ENCODE results near the gene NAV3. TPM values are rescaled to one million over a fixed set of nuclear protein-coding genes. Genes with fewer than 3 reads are reported as not detected.

The NAV3 gene
- total RNA-seq, 5 donors from 2014 or later (not counting 1 experiment from before 2014, with no cell fraction given), result 0.26 TPM; not detected in 4

DNA sequence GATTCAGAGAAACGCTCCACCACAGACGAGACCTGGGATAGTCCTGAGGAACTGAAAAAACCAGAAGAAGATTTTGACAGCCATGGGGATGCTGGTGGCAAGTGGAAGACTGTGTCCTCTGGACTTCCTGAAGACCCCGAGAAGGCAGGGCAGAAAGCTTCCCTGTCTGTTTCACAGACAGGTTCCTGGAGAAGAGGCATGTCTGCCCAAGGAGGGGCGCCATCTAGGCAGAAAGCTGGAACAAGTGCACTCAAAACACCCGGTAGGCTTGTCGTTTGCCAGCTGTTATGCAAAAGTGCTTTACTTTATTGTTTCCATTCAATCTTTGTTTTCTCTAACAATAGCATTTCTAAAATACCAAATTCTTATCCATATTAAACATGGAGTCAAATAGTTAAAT is 287.3 kb downstream of the NAV3 start:
- no peak overlapping the region for H3K27ac ChIP-seq (ENCODE audit: low read length)
- H3K27me3 ChIP-seq (replicated peaks in 1 of 2; ENCODE audit: control insufficient read depth in 2 of 2, extremely low read depth in 1 of 2, insufficient read depth in 2 of 2, low read length in 1 of 2), result no peaks in the 10 kb centered on the region
- no peaks in the 10 kb centered on the region for H3K9me3 ChIP-seq
- H3K4me3 ChIP-seq (ENCODE audit: control insufficient read depth in 1 of 2, extremely low read depth in 1 of 2, low read length in 1 of 2), result no peak overlapping the region
- Mint-ChIP-seq H3K27ac (no peak overlapping the region), H3K4me3 (no peak overlapping the region), H3K27me3 (no peaks in the 10 kb centered on the region), H3K36me3 (no peaks in the 10 kb centered on the region), H3K9me3 (peaks cover 10 to 15% (median 12%) of the 10 kb centered on the region in 3 donors), H3K4me1 (no peaks in the 10 kb centered on the region)
- 61% methylated on average over 4 of the region's 6 CpGs for WGBS (ENCODE audit: insufficient coverage)
- POLR2A ChIA-PET, result no interaction called here
- no peaks in the 10 kb centered on the region for H3K36me3 ChIP-seq (ENCODE audit: control insufficient read depth in 2 of 2, extremely low read depth in 1 of 2, insufficient read depth in 1 of 2, low read length in 1 of 2)
- DNase-seq (no peak), ATAC-seq (replicated peaks in 1 of 4) (no peak)
- H3K4me1 ChIP-seq (ENCODE audit: control insufficient read depth in 1 of 2, extremely low read depth in 1 of 2, insufficient read depth in 2 of 2, low read length in 2 of 2), result no peaks in the 10 kb centered on the region
- CTCF ChIA-PET, result no interaction called here

DNA sequence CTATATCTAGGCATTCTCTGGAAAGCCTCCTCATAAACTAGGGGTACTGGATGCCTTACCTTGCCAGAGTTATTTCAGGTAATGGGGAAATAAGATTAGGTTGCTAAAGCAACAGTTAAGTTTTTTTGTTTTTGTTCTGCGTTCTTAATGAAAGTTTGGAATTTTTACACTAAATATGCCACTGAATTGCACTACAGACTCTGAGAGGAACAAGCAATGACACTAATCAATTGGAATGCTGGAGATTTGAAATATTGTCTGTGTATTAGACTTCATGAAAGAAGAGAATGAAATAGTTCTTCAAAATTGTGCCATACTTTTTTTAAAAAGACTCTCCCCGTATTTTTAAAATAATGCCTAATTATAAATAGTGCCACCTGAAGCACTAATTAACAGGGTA is 287.8 kb downstream of the NAV3 start:
- Histone ChIP-seq H3K4me3 (ENCODE audit: control insufficient read depth in 1 of 2, extremely low read depth in 1 of 2, low read length in 1 of 2) (no peak overlapping the region), H3K9me3 (no peaks in the 10 kb centered on the region), H3K4me1 (ENCODE audit: control insufficient read depth in 1 of 2, extremely low read depth in 1 of 2, insufficient read depth in 2 of 2, low read length in 2 of 2) (no peaks in the 10 kb centered on the region), H3K27ac (ENCODE audit: low read length) (no peak overlapping the region), H3K27me3 (replicated peaks in 1 of 2; ENCODE audit: control insufficient read depth in 2 of 2, extremely low read depth in 1 of 2, insufficient read depth in 2 of 2, low read length in 1 of 2) (no peaks in the 10 kb centered on the region), H3K36me3 (ENCODE audit: control insufficient read depth in 2 of 2, extremely low read depth in 1 of 2, insufficient read depth in 1 of 2, low read length in 1 of 2) (no peaks in the 10 kb centered on the region)
- ATAC-seq (replicated peaks in 1 of 4) (no peak), DNase-seq (no peak)
- POLR2A ChIA-PET, result no interaction called here
- Mint-ChIP-seq H3K4me3 (no peak overlapping the region), H3K36me3 (no peaks in the 10 kb centered on the region), H3K27ac (no peak overlapping the region), H3K4me1 (no peaks in the 10 kb centered on the region), H3K27me3 (no peaks in the 10 kb centered on the region), H3K9me3 (peaks cover 12 to 15% (median 13%) of the 10 kb centered on the region in 3 donors)
- CTCF ChIA-PET, result no interaction called here
- no CpG with 5 or more reads among the region's 2 CpGs for WGBS (ENCODE audit: insufficient coverage)

DNA sequence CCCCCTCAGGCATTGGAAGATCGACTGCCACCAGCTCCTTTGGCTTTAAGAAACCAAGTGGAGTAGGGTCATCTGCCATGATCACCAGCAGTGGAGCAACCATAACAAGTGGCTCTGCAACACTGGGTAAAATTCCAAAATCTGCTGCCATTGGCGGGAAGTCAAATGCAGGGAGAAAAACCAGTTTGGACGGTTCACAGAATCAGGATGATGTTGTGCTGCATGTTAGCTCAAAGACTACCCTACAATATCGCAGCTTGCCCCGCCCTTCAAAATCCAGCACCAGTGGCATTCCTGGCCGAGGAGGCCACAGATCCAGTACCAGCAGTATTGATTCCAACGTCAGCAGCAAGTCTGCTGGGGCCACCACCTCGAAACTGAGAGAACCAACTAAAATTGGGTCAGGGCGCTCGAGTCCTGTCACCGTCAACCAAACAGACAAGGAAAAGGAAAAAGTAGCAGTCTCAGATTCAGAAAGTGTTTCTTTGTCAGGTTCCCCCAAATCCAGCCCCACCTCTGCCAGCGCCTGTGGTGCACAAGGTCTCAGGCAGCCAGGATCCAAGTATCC is 288.7 kb downstream of the NAV3 start:
- CTCF ChIA-PET, result interaction anchor here in 1 of 2 donors (0.5 kb wide), 1 partner anchor 82 kb away, joined by 3 read pairs; no protein-coding TSS in a partner anchor
- Histone ChIP-seq H3K9me3 (no peaks in the 10 kb centered on the region), H3K4me3 (ENCODE audit: control insufficient read depth in 1 of 2, extremely low read depth in 1 of 2, low read length in 1 of 2) (no peak overlapping the region), H3K36me3 (ENCODE audit: control insufficient read depth in 2 of 2, extremely low read depth in 1 of 2, insufficient read depth in 1 of 2, low read length in 1 of 2) (no peaks in the 10 kb centered on the region), H3K27me3 (replicated peaks in 1 of 2; ENCODE audit: control insufficient read depth in 2 of 2, extremely low read depth in 1 of 2, insufficient read depth in 2 of 2, low read length in 1 of 2) (no peaks in the 10 kb centered on the region), H3K4me1 (ENCODE audit: control insufficient read depth in 1 of 2, extremely low read depth in 1 of 2, insufficient read depth in 2 of 2, low read length in 2 of 2) (no peaks in the 10 kb centered on the region), H3K27ac (ENCODE audit: low read length) (no peak overlapping the region)
- Mint-ChIP-seq H3K4me3 (no peak overlapping the region), H3K4me1 (no peaks in the 10 kb centered on the region), H3K36me3 (no peaks in the 10 kb centered on the region), H3K27me3 (no peaks in the 10 kb centered on the region), H3K9me3 (peaks cover 4 to 9% (median 7%) of the 10 kb centered on the region in 3 donors), H3K27ac (no peak overlapping the region)
- WGBS (ENCODE audit: insufficient coverage), result 74% methylated on average over 11 of the region's 12 CpGs
- no peak for DNase-seq
- ATAC-seq (replicated peaks in 1 of 4), result no peak
- POLR2A ChIA-PET, result no interaction called here

DNA sequence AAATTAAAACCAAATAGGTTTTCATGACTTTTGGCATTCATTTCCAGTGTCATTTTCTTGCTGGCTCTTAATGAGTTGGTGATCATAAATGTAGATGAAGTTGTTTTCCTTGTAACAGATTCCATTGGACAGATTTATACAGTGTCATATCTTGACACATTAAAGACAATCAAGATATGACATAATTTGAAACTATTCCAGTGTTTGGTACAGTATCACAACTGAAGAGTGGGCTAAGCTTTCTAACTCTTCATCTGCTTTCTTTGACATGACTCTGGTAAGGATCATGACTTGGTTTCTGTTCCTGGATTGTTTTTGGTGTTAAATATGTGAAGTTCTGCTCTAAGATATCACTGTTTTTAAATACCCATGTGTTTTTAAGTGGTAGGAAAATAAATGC is 289.6 kb downstream of the NAV3 start:
- H3K36me3 ChIP-seq (ENCODE audit: control insufficient read depth in 2 of 2, extremely low read depth in 1 of 2, insufficient read depth in 1 of 2, low read length in 1 of 2), result no peaks in the 10 kb centered on the region
- no peak for DNase-seq
- ChIA-PET CTCF (no interaction called here), POLR2A (no interaction called here)
- no peaks in the 10 kb centered on the region for H3K4me1 Mint-ChIP-seq
- H3K27me3 ChIP-seq (replicated peaks in 1 of 2; ENCODE audit: control insufficient read depth in 2 of 2, extremely low read depth in 1 of 2, insufficient read depth in 2 of 2, low read length in 1 of 2), result no peaks in the 10 kb centered on the region
- H3K4me3 Mint-ChIP-seq, result no peak overlapping the region
- no peak overlapping the region for H3K27ac Mint-ChIP-seq
- H3K36me3 Mint-ChIP-seq, result no peaks in the 10 kb centered on the region
- H3K9me3 Mint-ChIP-seq, result peaks cover 4 to 7% (median 7%) of the 10 kb centered on the region in 3 donors
- no peak overlapping the region for H3K27ac ChIP-seq (ENCODE audit: low read length)
- ATAC-seq (replicated peaks in 1 of 4), result no peak
- H3K27me3 Mint-ChIP-seq, result no peaks in the 10 kb centered on the region
- H3K4me3 ChIP-seq (ENCODE audit: control insufficient read depth in 1 of 2, extremely low read depth in 1 of 2, low read length in 1 of 2), result no peak overlapping the region
- H3K4me1 ChIP-seq (ENCODE audit: control insufficient read depth in 1 of 2, extremely low read depth in 1 of 2, insufficient read depth in 2 of 2, low read length in 2 of 2), result no peaks in the 10 kb centered on the region
- no peaks in the 10 kb centered on the region for H3K9me3 ChIP-seq

DNA sequence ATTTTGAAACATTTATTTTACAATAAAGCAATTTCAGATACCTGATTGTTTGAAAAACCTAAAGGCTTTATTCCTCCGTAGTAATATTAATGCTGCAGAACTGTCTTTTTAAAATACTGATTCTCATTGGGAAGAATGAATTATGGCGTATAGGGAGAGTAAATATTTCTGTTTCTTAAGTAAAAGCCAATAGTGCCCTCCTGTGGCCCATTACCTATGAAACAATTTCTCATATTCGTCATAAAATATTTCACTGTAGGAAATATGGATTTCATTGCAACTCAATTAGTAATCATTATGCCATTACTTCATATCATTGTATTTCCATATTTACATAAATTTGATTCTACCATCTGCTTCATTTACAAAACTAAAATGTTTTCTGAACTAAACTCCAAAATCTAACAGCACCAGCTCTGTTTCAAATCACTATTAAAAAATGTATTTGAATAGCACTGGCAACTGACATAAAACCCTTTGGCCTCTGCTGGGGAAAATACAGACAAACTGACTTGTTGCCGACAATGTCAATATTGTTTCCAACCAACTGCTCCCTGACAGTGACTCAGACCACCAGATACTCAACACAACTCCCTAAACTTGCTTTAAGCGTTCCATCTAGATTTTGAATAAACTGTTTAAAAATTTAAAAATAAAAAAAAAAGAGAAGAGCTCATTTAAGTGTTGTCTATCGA is 290.3 kb downstream of the NAV3 start:
- no peaks in the 10 kb centered on the region for H3K36me3 ChIP-seq (ENCODE audit: control insufficient read depth in 2 of 2, extremely low read depth in 1 of 2, insufficient read depth in 1 of 2, low read length in 1 of 2)
- H3K36me3 Mint-ChIP-seq, result no peaks in the 10 kb centered on the region
- ChIA-PET POLR2A (no interaction called here), CTCF (no interaction called here)
- no peak overlapping the region for H3K27ac Mint-ChIP-seq
- no peak overlapping the region for H3K4me3 ChIP-seq (ENCODE audit: control insufficient read depth in 1 of 2, extremely low read depth in 1 of 2, low read length in 1 of 2)
- no peaks in the 10 kb centered on the region for H3K4me1 Mint-ChIP-seq
- no peak overlapping the region for H3K4me3 Mint-ChIP-seq
- DNase-seq (no peak), ATAC-seq (replicated peaks in 1 of 4) (no peak)
- no peaks in the 10 kb centered on the region for H3K4me1 ChIP-seq (ENCODE audit: control insufficient read depth in 1 of 2, extremely low read depth in 1 of 2, insufficient read depth in 2 of 2, low read length in 2 of 2)
- no peaks in the 10 kb centered on the region for H3K27me3 Mint-ChIP-seq
- WGBS (ENCODE audit: insufficient coverage), result no CpG with 5 or more reads among the region's 6 CpGs
- H3K9me3 ChIP-seq, result no peaks in the 10 kb centered on the region
- peaks cover 4 to 7% (median 6%) of the 10 kb centered on the region in 3 donors for H3K9me3 Mint-ChIP-seq
- H3K27ac ChIP-seq (ENCODE audit: low read length), result no peak overlapping the region
- no peaks in the 10 kb centered on the region for H3K27me3 ChIP-seq (replicated peaks in 1 of 2; ENCODE audit: control insufficient read depth in 2 of 2, extremely low read depth in 1 of 2, insufficient read depth in 2 of 2, low read length in 1 of 2)

DNA sequence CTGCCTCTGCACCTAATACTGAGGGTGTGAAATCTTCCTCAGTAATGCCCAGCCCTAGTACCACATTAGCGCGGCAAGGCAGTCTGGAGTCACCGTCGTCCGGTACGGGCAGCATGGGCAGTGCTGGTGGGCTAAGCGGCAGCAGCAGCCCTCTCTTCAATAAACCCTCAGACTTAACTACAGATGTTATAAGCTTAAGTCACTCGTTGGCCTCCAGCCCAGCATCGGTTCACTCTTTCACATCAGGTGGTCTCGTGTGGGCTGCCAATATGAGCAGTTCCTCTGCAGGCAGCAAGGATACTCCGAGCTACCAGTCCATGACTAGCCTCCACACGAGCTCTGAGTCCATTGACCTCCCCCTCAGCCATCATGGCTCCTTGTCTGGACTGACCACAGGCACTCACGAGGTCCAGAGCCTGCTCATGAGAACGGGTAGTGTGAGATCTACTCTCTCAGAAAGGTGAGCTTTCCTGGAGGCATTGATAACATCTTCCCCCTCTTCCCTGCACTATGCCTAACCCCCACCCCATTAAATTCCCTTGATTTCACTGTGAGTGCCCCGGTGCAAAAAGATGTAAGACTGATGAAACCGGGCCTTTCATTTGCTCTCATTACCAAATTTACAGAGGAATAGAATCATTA is 291.4 kb downstream of the NAV3 start:
- H3K36me3 Mint-ChIP-seq, result no peaks in the 10 kb centered on the region
- CTCF ChIA-PET, result no interaction called here
- H3K27ac ChIP-seq (ENCODE audit: low read length), result no peak overlapping the region
- no peaks in the 10 kb centered on the region for H3K4me1 ChIP-seq (ENCODE audit: control insufficient read depth in 1 of 2, extremely low read depth in 1 of 2, insufficient read depth in 2 of 2, low read length in 2 of 2)
- no peak overlapping the region for H3K27ac Mint-ChIP-seq
- H3K36me3 ChIP-seq (ENCODE audit: control insufficient read depth in 2 of 2, extremely low read depth in 1 of 2, insufficient read depth in 1 of 2, low read length in 1 of 2), result no peaks in the 10 kb centered on the region
- ATAC-seq (replicated peaks in 1 of 4), result no peak
- H3K4me3 ChIP-seq (ENCODE audit: control insufficient read depth in 1 of 2, extremely low read depth in 1 of 2, low read length in 1 of 2), result no peak overlapping the region
- DNase-seq, result no peak
- no peaks in the 10 kb centered on the region for H3K27me3 ChIP-seq (replicated peaks in 1 of 2; ENCODE audit: control insufficient read depth in 2 of 2, extremely low read depth in 1 of 2, insufficient read depth in 2 of 2, low read length in 1 of 2)
- peaks cover 4 to 7% (median 7%) of the 10 kb centered on the region in 3 donors for H3K9me3 Mint-ChIP-seq
- 93% methylated on average over 11 of the region's 16 CpGs for WGBS (ENCODE audit: insufficient coverage)
- no peaks in the 10 kb centered on the region for H3K9me3 ChIP-seq
- no peaks in the 10 kb centered on the region for H3K4me1 Mint-ChIP-seq
- H3K27me3 Mint-ChIP-seq, result no peaks in the 10 kb centered on the region
- POLR2A ChIA-PET, result interaction anchor here in 1 of 2 donors (0.7 kb wide), 1 partner anchor 10 kb away, joined by 3 read pairs; no protein-coding TSS in a partner anchor
- no peak overlapping the region for H3K4me3 Mint-ChIP-seq
